ENCODE measurements around the gene GORASP1.

GORASP1 gene

DNA sequence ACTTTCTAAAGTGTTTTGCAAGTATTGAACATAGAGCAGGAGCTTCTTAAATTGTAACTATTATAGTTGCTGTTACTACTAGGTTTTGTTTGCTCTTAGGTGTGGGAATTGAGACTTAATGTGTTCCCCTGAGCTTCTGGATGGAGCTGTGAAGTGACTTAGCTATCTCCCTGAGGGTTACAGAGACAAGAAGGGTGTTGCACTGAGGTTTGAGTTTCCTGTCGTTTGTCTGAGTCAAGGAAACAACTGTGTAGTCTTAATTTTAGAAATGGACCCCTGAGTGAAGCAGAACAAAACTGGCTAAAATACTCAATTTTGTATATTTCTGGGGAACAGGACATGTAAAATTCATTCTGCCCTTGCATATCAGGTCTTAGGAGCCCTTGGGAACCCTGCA lies 20.5 kb upstream of the GORASP1 start:
- Histone ChIP-seq H3K9ac (ENCODE audit: low read depth, low read length, poor library complexity) (no peak overlapping the region), H4K91ac (ENCODE audit: low read depth, low read length, poor library complexity) (no peak overlapping the region), H3K4me3 (ENCODE audit: low read length in 2 of 2) (no peak overlapping the region), H3K4me2 (ENCODE audit: insufficient read depth, low read length, poor library complexity, severe bottlenecking) (no peak overlapping the region), H3K9me3 (replicated peaks in 1 of 2; ENCODE audit: control insufficient read depth in 2 of 2, insufficient read depth in 1 of 2, low read depth in 1 of 2, low read length in 2 of 2) (no peaks in the 10 kb centered on the region), H3K4me1 (ENCODE audit: control insufficient read depth in 2 of 2, insufficient read depth in 1 of 2, low read depth in 1 of 2, low read length in 2 of 2) (peaks cover 0 to 1% of the 10 kb centered on the region in 2 donors), H2BK5ac (ENCODE audit: low read length) (no peak overlapping the region), H3K36me3 (replicated peaks in 1 of 2; ENCODE audit: control insufficient read depth in 2 of 2, insufficient read depth in 2 of 2, low read length in 2 of 2) (no peaks in the 10 kb centered on the region), H3K14ac (ENCODE audit: low read length) (no peak overlapping the region), H3K27me3 (ENCODE audit: control insufficient read depth in 3 of 3, insufficient read depth in 3 of 3, low read depth in 1 of 3, low read length in 3 of 3) (no peaks in the 10 kb centered on the region), H3K79me1 (ENCODE audit: low read depth, low read length) (no peaks in the 10 kb centered on the region), H2AK5ac (ENCODE audit: low read depth, low read length) (no peak overlapping the region), H2BK15ac (ENCODE audit: low read length) (no peak overlapping the region), H3K4ac (ENCODE audit: low read length) (no peak overlapping the region), H2AFZ (ENCODE audit: low read length) (no peak overlapping the region), H3K27ac (replicated peaks; ENCODE audit: low read length) (no peak overlapping the region), H2BK120ac (ENCODE audit: low read depth, low read length) (no peak overlapping the region), H3K18ac (ENCODE audit: low read length) (no peak overlapping the region), H3K23ac (ENCODE audit: low read depth, low read length, poor library complexity) (no peak overlapping the region), H4K8ac (ENCODE audit: low read depth, low read length) (no peak overlapping the region), H2BK12ac (ENCODE audit: low read length) (no peak overlapping the region)
- WGBS, 2 donors (ENCODE audit: extremely low coverage in 2 of 2, insufficient read length in 2 of 2, insufficient replicate concordance in 1 of 2) = no CpG with 5 or more reads among the region's 1 CpG
- DNase-seq (ENCODE audit: low spot score) = no peak

- no peak for DNase-seq (ENCODE audit: low spot score)
- no peaks in the 10 kb centered on the region for H3K36me3 ChIP-seq (replicated peaks in 1 of 2; ENCODE audit: control insufficient read depth in 2 of 2, insufficient read depth in 2 of 2, low read length in 2 of 2)
- no peaks in the 10 kb centered on the region for H3K9me3 ChIP-seq (replicated peaks in 1 of 2; ENCODE audit: control insufficient read depth in 2 of 2, insufficient read depth in 1 of 2, low read depth in 1 of 2, low read length in 2 of 2)
- no peak overlapping the region for H2BK12ac ChIP-seq (ENCODE audit: low read length)
- no peak overlapping the region for H3K27ac ChIP-seq (replicated peaks; ENCODE audit: low read length)
- H2AK5ac ChIP-seq (ENCODE audit: low read depth, low read length) = no peak overlapping the region
- peak overlapping the region; percentile 9 for H3K18ac ChIP-seq (ENCODE audit: low read length)
- H2BK5ac ChIP-seq (ENCODE audit: low read length) = no peak overlapping the region
- no peaks in the 10 kb centered on the region for H3K27me3 ChIP-seq (ENCODE audit: control insufficient read depth in 3 of 3, insufficient read depth in 3 of 3, low read depth in 1 of 3, low read length in 3 of 3)
- no peak overlapping the region for H2BK15ac ChIP-seq (ENCODE audit: low read length)
- no peak overlapping the region for H2BK120ac ChIP-seq (ENCODE audit: low read depth, low read length)
- H3K23ac ChIP-seq (ENCODE audit: low read depth, low read length, poor library complexity) = no peak overlapping the region
- H3K4ac ChIP-seq (ENCODE audit: low read length) = no peak overlapping the region
- no peak overlapping the region for H3K9ac ChIP-seq (ENCODE audit: low read depth, low read length, poor library complexity)
- WGBS, 2 donors (ENCODE audit: extremely low coverage in 2 of 2, insufficient read length in 2 of 2, insufficient replicate concordance in 1 of 2) = no CpG with 5 or more reads among the region's 7 CpGs
- no peak overlapping the region for H4K8ac ChIP-seq (ENCODE audit: low read depth, low read length)
- H3K4me3 ChIP-seq (ENCODE audit: low read length in 2 of 2) = no peak overlapping the region
- peaks cover 0 to 1% of the 10 kb centered on the region in 2 donors for H3K4me1 ChIP-seq (ENCODE audit: control insufficient read depth in 2 of 2, insufficient read depth in 1 of 2, low read depth in 1 of 2, low read length in 2 of 2)
- H3K4me2 ChIP-seq (ENCODE audit: insufficient read depth, low read length, poor library complexity, severe bottlenecking) = no peak overlapping the region
- H4K91ac ChIP-seq (ENCODE audit: low read depth, low read length, poor library complexity) = no peak overlapping the region
- H3K14ac ChIP-seq (ENCODE audit: low read length) = no peak overlapping the region
- no peaks in the 10 kb centered on the region for H3K79me1 ChIP-seq (ENCODE audit: low read depth, low read length)
- H2AFZ ChIP-seq (ENCODE audit: low read length) = no peak overlapping the region
These were observed 20.0 kb upstream of the GORASP1 start for GRCh38 chr3:39127269-39127907.

- H2BK5ac ChIP-seq (ENCODE audit: low read length) = no peak overlapping the region
- no peak overlapping the region for H3K27ac ChIP-seq (replicated peaks; ENCODE audit: low read length)
- no peak overlapping the region for H2BK120ac ChIP-seq (ENCODE audit: low read depth, low read length)
- no peak overlapping the region for H3K9ac ChIP-seq (ENCODE audit: low read depth, low read length, poor library complexity)
- H2AK5ac ChIP-seq (ENCODE audit: low read depth, low read length) = no peak overlapping the region
- H3K4me2 ChIP-seq (ENCODE audit: insufficient read depth, low read length, poor library complexity, severe bottlenecking) = no peak overlapping the region
- H3K4me1 ChIP-seq (ENCODE audit: control insufficient read depth in 2 of 2, insufficient read depth in 1 of 2, low read depth in 1 of 2, low read length in 2 of 2) = peaks cover 0 to 1% of the 10 kb centered on the region in 2 donors
- no peak overlapping the region for H2BK15ac ChIP-seq (ENCODE audit: low read length)
- H2AFZ ChIP-seq (ENCODE audit: low read length) = no peak overlapping the region
- no peaks in the 10 kb centered on the region for H3K79me1 ChIP-seq (ENCODE audit: low read depth, low read length)
- peak overlapping the region; percentile 36 for H3K23ac ChIP-seq (ENCODE audit: low read depth, low read length, poor library complexity)
- DNase-seq (ENCODE audit: low spot score) = peak; percentile 33
- H3K27me3 ChIP-seq (ENCODE audit: control insufficient read depth in 3 of 3, insufficient read depth in 3 of 3, low read depth in 1 of 3, low read length in 3 of 3) = no peaks in the 10 kb centered on the region
- H4K8ac ChIP-seq (ENCODE audit: low read depth, low read length) = no peak overlapping the region
- H3K36me3 ChIP-seq (replicated peaks in 1 of 2; ENCODE audit: control insufficient read depth in 2 of 2, insufficient read depth in 2 of 2, low read length in 2 of 2) = no peaks in the 10 kb centered on the region
- H3K9me3 ChIP-seq (replicated peaks in 1 of 2; ENCODE audit: control insufficient read depth in 2 of 2, insufficient read depth in 1 of 2, low read depth in 1 of 2, low read length in 2 of 2) = no peaks in the 10 kb centered on the region
- H2BK12ac ChIP-seq (ENCODE audit: low read length) = no peak overlapping the region
- H3K18ac ChIP-seq (ENCODE audit: low read length) = no peak overlapping the region
- no peak overlapping the region for H3K14ac ChIP-seq (ENCODE audit: low read length)
- no peak overlapping the region for H4K91ac ChIP-seq (ENCODE audit: low read depth, low read length, poor library complexity)
- peak overlapping the region in 1 of 2 donors; percentile 23 for H3K4me3 ChIP-seq (ENCODE audit: low read length in 2 of 2)
- WGBS, 2 donors (ENCODE audit: extremely low coverage in 2 of 2, insufficient read length in 2 of 2, insufficient replicate concordance in 1 of 2) = no CpG with 5 or more reads among the region's 6 CpGs
- no peak overlapping the region for H3K4ac ChIP-seq (ENCODE audit: low read length)
These were observed 19.2 kb upstream of the GORASP1 start for GRCh38 chr3:39126532-39127071.

- H4K8ac ChIP-seq (ENCODE audit: low read depth, low read length) = no peak overlapping the region
- H3K9ac ChIP-seq (ENCODE audit: low read depth, low read length, poor library complexity) = no peak overlapping the region
- no peaks in the 10 kb centered on the region for H3K9me3 ChIP-seq (replicated peaks in 1 of 2; ENCODE audit: control insufficient read depth in 2 of 2, insufficient read depth in 1 of 2, low read depth in 1 of 2, low read length in 2 of 2)
- H3K4me2 ChIP-seq (ENCODE audit: insufficient read depth, low read length, poor library complexity, severe bottlenecking) = no peak overlapping the region
- H3K4ac ChIP-seq (ENCODE audit: low read length) = no peak overlapping the region
- H3K4me1 ChIP-seq (ENCODE audit: control insufficient read depth in 2 of 2, insufficient read depth in 1 of 2, low read depth in 1 of 2, low read length in 2 of 2) = peaks cover 0 to 1% of the 10 kb centered on the region in 2 donors
- H2BK5ac ChIP-seq (ENCODE audit: low read length) = no peak overlapping the region
- no peak overlapping the region for H3K18ac ChIP-seq (ENCODE audit: low read length)
- H3K79me1 ChIP-seq (ENCODE audit: low read depth, low read length) = no peaks in the 10 kb centered on the region
- H3K27me3 ChIP-seq (ENCODE audit: control insufficient read depth in 3 of 3, insufficient read depth in 3 of 3, low read depth in 1 of 3, low read length in 3 of 3) = no peaks in the 10 kb centered on the region
- H3K4me3 ChIP-seq (ENCODE audit: low read length in 2 of 2) = no peak overlapping the region
- H3K14ac ChIP-seq (ENCODE audit: low read length) = no peak overlapping the region
- H3K27ac ChIP-seq (replicated peaks; ENCODE audit: low read length) = no peak overlapping the region
- H3K23ac ChIP-seq (ENCODE audit: low read depth, low read length, poor library complexity) = peak overlapping the region; percentile 36
- H2BK12ac ChIP-seq (ENCODE audit: low read length) = no peak overlapping the region
- no CpG with 5 or more reads among the region's 12 CpGs for WGBS, 2 donors (ENCODE audit: extremely low coverage in 2 of 2, insufficient read length in 2 of 2, insufficient replicate concordance in 1 of 2)
- H3K36me3 ChIP-seq (replicated peaks in 1 of 2; ENCODE audit: control insufficient read depth in 2 of 2, insufficient read depth in 2 of 2, low read length in 2 of 2) = peaks cover 0 to 2% of the 10 kb centered on the region in 2 donors
- no peak overlapping the region for H2BK120ac ChIP-seq (ENCODE audit: low read depth, low read length)
- H4K91ac ChIP-seq (ENCODE audit: low read depth, low read length, poor library complexity) = no peak overlapping the region
- no peak for DNase-seq (ENCODE audit: low spot score)
- no peak overlapping the region for H2BK15ac ChIP-seq (ENCODE audit: low read length)
- no peak overlapping the region for H2AK5ac ChIP-seq (ENCODE audit: low read depth, low read length)
- no peak overlapping the region for H2AFZ ChIP-seq (ENCODE audit: low read length)
These were observed 18.5 kb upstream of the GORASP1 start for GRCh38 chr3:39125841-39126500.

Data from neuronal stem cell (in vitro differentiated cells).